IPS DF 6.9 (cell line): Measurements from ENCODE around the gene LRRC25.

Source experiments
- DNase-seq: peaks from one replicate; pipeline ENCODE4 v3.0.0-alpha.2; 2013; ENCODE audit warnings: low read depth, low spot score
- H3K27ac ChIP-seq: one replicate; pipeline ENCODE4 v1.5.1; 2013; ENCODE audit warnings: low read length, control low read depth
- H3K27me3 ChIP-seq: 2 replicates; pipeline ENCODE4 v1.6.1; 2013; ENCODE audit warnings: mild to moderate bottlenecking, low read length; ENCODE audit not compliant: control insufficient read depth, insufficient read depth
- H3K36me3 ChIP-seq: 2 replicates; pipeline ENCODE4 v1.6.1; 2013; ENCODE audit warnings: low read length; ENCODE audit not compliant: control insufficient read depth, insufficient read depth
- H3K4me1 ChIP-seq: 2 replicates; pipeline ENCODE4 v1.6.1; 2013; ENCODE audit warnings: low read length; ENCODE audit not compliant: control insufficient read depth, insufficient read depth
- H3K4me3 ChIP-seq: 2 replicates; pipeline ENCODE4 v1.5.1; 2013; ENCODE audit warnings: mild to moderate bottlenecking, low read length
- H3K9me3 ChIP-seq: 2 replicates; pipeline ENCODE4 v1.6.1; 2013; ENCODE audit warnings: low read length, inconsistent platforms; ENCODE audit not compliant: control insufficient read depth, insufficient read depth
- WGBS: extraction: QIAGEN DNeasy Blood & Tissue Kit; methylation state at CpG from one replicate; pipeline ENCODE4 v1.1.7; 2013; ENCODE audit warnings: mixed read lengths, missing lambda C conversion rate; ENCODE audit not compliant: insufficient read length, insufficient coverage; 5-methylcytosine and 5-hydroxymethylcytosine counted together

Gene LRRC25

GRCh38 chr19:18344582-18344950 is 52.9 kb downstream of the LRRC25 start:
- Histone ChIP-seq H3K36me3 (no peaks in the 10 kb centered on the region), H3K4me1 (peaks cover 3% of the 10 kb centered on the region; the same call in 1 of the 2 replicates), H3K9me3 (no peaks in the 10 kb centered on the region), H3K27ac (no peak overlapping the region), H3K27me3 (no peaks in the 10 kb centered on the region), H3K4me3 (no peak overlapping the region)
- no CpG with 5 or more reads among the region's 13 CpGs for WGBS
- DNase-seq: no peak

- DNase-seq: no peak
- no CpG with 5 or more reads among the region's 8 CpGs for WGBS
- Histone ChIP-seq H3K36me3 (no peaks in the 10 kb centered on the region), H3K4me1 (peaks cover 3% of the 10 kb centered on the region; the same call in 1 of the 2 replicates), H3K27me3 (no peaks in the 10 kb centered on the region), H3K9me3 (no peaks in the 10 kb centered on the region), H3K27ac (no peak overlapping the region), H3K4me3 (no peak overlapping the region)
These were observed 55.3 kb downstream of the LRRC25 start for GRCh38 chr19:18342090-18342632.
